Activated naive CD8-positive, alpha-beta T cell treated with anti-CD3 and anti-CD28 coated beads, Interleukin-2, amount 50 U/mL, for 24 hours (primary cell): Measurements from ENCODE around the gene VWC2.

ENCODE experiments used
- ATAC-seq: fragments of 150-1000 bp; cut with Tn5 transposase; one replicate; pipeline ENCODE4 v1.10.0; 2021
- DNase-seq: peaks from one replicate; pipeline ENCODE4 v3.0.0; 2021
- H3K27ac Mint-ChIP-seq: one replicate; pipeline ENCODE4 v1.8.0; 2021; ENCODE audit warnings: mild to moderate bottlenecking, mixed read lengths
- H3K27me3 Mint-ChIP-seq: one replicate; pipeline ENCODE4 v1.8.0; 2021; ENCODE audit warnings: mixed read lengths
- H3K36me3 Mint-ChIP-seq: one replicate; pipeline ENCODE4 v1.8.0; 2021; ENCODE audit warnings: low read depth, mixed read lengths
- H3K4me1 Mint-ChIP-seq: one replicate; pipeline ENCODE4 v1.8.0; 2021; ENCODE audit warnings: mixed read lengths
- H3K4me3 Mint-ChIP-seq: one replicate; pipeline ENCODE4 v1.8.0; 2021; ENCODE audit warnings: mild to moderate bottlenecking, moderate library complexity, mixed read lengths
- H3K9me3 Mint-ChIP-seq: one replicate; pipeline ENCODE4 v1.8.0; 2021; ENCODE audit warnings: mixed read lengths

VWC2 gene

DNA sequence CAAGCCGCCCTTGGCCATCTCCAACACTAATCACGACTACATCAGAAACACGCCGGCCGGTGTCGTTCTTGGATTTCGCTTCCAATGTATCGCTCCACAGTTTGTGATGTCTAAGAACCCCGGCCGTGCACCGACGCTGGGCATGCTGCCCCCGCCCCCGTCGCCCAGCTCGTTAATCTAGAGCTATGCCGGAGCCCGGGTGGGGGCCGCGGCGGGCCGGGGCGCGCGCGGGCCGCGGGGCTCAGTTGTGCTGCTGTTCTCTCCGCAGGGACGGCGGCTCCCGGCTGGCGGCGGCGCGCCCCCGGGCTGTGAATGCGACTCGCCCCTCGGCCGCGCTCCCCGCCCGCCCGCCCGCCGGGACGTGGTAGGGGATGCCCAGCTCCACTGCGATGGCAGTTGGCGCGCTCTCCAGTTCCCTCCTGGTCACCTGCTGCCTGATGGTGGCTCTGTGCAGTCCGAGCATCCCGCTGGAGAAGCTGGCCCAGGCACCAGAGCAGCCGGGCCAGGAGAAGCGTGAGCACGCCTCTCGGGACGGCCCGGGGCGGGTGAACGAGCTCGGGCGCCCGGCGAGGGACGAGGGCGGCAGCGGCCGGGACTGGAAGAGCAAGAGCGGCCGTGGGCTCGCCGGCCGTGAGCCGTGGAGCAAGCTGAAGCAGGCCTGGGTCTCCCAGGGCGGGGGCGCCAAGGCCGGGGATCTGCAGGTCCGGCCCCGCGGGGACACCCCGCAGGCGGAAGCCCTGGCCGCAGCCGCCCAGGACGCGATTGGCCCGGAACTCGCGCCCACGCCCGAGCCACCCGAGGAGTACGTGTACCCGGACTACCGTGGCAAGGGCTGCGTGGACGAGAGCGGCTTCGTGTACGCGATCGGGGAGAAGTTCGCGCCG lies 1.9 kb downstream of the VWC2 start:
- H3K9me3 Mint-ChIP-seq: no peaks in the 10 kb centered on the region
- ATAC-seq (no peak), DNase-seq (no peak)
- peaks cover 60% of the 10 kb centered on the region for H3K27me3 Mint-ChIP-seq
- H3K4me3 Mint-ChIP-seq: no peak overlapping the region
- peaks cover 5% of the 10 kb centered on the region for H3K4me1 Mint-ChIP-seq
- no peaks in the 10 kb centered on the region for H3K36me3 Mint-ChIP-seq
- no peak overlapping the region for H3K27ac Mint-ChIP-seq

DNA sequence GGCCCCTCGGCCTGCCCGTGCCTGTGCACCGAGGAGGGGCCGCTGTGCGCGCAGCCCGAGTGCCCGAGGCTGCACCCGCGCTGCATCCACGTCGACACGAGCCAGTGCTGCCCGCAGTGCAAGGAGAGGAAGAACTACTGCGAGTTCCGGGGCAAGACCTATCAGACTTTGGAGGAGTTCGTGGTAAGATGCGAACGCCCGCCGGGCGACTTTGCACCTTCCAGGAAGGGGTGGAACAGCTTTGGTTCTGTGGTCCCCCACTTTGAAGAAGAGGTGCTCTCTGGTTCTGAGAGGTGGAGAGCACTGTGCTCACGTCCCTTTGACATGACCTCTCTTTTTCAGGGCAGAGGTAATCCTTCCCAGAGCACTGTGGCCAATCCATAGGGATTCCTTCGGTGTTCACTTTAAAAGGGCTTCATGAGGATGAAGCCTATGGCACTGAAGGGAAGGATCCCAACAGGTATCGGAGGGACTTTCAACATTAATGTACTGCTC lies 2.6 kb downstream of the VWC2 start:
- no peak for DNase-seq
- H3K4me1 Mint-ChIP-seq: peaks cover 5% of the 10 kb centered on the region
- no peak for ATAC-seq
- H3K36me3 Mint-ChIP-seq: no peaks in the 10 kb centered on the region
- H3K9me3 Mint-ChIP-seq: no peaks in the 10 kb centered on the region
- peaks cover 56% of the 10 kb centered on the region for H3K27me3 Mint-ChIP-seq
- no peak overlapping the region for H3K27ac Mint-ChIP-seq
- no peak overlapping the region for H3K4me3 Mint-ChIP-seq

DNA sequence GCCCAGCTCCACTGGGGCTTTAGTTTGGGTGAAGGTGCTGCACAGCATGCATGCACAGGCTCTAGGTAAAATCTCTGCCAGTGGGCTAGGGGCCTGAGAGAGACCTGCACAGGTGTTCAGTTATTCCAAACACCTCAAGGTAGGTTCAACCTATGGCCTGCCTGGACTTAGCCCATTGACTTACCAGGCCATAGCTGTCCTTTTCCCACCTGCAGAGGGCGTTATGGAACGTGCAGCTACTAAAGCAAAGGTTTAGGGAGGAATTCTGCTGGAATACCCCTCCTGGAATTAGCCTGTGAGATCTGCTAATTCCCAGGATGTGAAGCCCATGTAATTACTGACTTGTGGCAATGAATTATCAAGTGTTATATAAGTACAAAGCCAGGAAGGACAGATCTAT lies 3.6 kb downstream of the VWC2 start:
- no peaks in the 10 kb centered on the region for H3K36me3 Mint-ChIP-seq
- H3K4me1 Mint-ChIP-seq: peaks cover 5% of the 10 kb centered on the region
- DNase-seq: no peak
- no peak overlapping the region for H3K27ac Mint-ChIP-seq
- no peak for ATAC-seq
- H3K4me3 Mint-ChIP-seq: no peak overlapping the region
- H3K27me3 Mint-ChIP-seq: peaks cover 48% of the 10 kb centered on the region
- no peaks in the 10 kb centered on the region for H3K9me3 Mint-ChIP-seq

DNA sequence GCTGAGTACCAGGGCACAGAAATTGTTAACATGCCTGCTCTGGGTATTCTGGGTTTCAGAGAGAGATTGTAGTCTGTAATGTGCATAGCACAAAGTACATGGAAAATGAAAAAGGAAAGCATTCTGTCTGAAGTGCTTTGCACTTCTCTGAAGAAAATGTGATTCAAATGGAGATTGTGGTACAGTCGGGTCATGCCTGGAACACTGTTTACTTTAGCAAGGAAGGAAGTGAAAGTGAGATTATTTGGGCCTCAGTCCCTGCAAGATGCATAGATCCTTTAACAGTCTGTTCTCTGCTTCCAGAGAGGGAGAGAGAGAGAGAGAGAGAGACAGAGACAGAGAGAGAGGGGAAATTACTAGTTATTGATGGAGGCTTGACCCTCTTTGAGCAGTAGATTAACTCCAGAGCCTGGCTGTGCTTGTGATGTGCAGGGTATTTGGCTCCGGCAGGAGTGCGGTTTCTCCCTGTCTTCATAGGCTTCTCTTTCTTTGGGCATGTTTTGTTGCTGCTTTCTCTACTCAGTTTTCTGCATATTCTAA lies 5.4 kb downstream of the VWC2 start:
- Mint-ChIP-seq H3K27ac (no peak overlapping the region), H3K9me3 (no peaks in the 10 kb centered on the region), H3K27me3 (peaks cover 35% of the 10 kb centered on the region), H3K4me3 (no peak overlapping the region), H3K4me1 (no peaks in the 10 kb centered on the region), H3K36me3 (no peaks in the 10 kb centered on the region)
- DNase-seq (no peak), ATAC-seq (no peak)

DNA sequence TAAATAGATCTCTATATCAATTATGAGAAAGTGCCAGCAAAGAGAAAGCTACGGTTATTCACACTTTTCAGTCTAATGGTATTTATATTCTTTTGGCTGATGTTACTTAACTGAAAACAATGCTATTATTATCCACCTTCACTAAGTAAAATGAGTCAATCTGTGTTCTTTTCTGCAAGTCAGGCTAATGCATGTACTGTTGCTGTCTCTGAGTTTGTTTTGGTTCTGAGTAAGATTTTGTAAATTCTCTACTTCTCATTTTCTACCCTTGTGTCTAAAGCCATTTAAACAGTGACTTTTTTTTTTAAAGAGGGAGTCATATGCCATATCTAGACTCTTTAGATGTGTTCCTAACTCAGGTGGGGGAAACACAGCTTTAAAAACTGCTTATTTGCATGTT lies 7.5 kb downstream of the VWC2 start:
- Mint-ChIP-seq H3K4me3 (no peak overlapping the region), H3K9me3 (no peaks in the 10 kb centered on the region), H3K27ac (no peak overlapping the region), H3K27me3 (peaks cover 31% of the 10 kb centered on the region), H3K4me1 (no peaks in the 10 kb centered on the region), H3K36me3 (no peaks in the 10 kb centered on the region)
- ATAC-seq (no peak), DNase-seq (no peak)

DNA sequence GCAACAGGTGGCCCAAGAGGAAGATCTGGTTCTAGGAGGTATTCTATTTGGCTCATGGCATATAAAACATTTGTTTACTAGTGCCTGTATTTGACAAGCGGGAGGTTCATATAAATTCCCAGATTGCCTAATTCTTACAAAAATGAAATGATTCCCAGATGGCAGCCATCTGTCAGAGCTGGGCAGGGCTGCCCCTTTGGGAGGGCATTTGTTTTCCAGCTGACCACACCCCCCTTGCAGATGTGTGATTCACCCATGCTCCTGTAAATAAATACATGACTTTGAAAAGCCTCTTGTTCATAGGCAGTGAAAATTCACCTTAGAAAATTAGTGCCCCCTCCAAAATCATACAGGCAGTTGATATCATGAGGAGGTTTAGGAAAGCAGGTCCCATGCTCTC lies 8.6 kb downstream of the VWC2 start:
- Mint-ChIP-seq H3K4me1 (no peaks in the 10 kb centered on the region), H3K4me3 (no peak overlapping the region), H3K9me3 (no peaks in the 10 kb centered on the region), H3K27ac (no peak overlapping the region), H3K36me3 (no peaks in the 10 kb centered on the region), H3K27me3 (peaks cover 22% of the 10 kb centered on the region)
- no peak for DNase-seq
- ATAC-seq: no peak

DNA sequence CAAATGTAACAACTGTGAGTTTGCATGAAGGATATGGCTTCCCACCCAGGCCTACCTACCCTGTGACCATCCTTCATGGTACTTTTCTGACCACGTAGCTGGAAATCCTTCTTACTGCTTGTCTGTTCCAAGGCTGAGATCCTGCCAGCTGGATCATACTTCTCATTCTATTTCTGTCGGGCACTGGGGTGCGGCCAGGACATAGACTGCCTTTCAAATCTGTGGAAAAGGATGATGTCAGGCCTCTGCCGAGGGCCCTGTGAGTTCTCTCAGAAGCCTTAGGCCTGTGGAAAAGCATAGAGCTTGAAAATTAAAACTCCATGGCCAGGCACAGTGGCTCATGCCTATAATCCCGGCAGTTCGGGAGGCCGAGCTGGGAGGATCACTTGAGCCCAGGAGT lies 10.0 kb downstream of the VWC2 start:
- ATAC-seq: no peak
- Mint-ChIP-seq H3K27ac (no peak overlapping the region), H3K4me3 (no peak overlapping the region), H3K27me3 (peaks cover 13% of the 10 kb centered on the region), H3K4me1 (no peaks in the 10 kb centered on the region), H3K9me3 (peaks cover 3% of the 10 kb centered on the region), H3K36me3 (no peaks in the 10 kb centered on the region)
- DNase-seq: no peak

DNA sequence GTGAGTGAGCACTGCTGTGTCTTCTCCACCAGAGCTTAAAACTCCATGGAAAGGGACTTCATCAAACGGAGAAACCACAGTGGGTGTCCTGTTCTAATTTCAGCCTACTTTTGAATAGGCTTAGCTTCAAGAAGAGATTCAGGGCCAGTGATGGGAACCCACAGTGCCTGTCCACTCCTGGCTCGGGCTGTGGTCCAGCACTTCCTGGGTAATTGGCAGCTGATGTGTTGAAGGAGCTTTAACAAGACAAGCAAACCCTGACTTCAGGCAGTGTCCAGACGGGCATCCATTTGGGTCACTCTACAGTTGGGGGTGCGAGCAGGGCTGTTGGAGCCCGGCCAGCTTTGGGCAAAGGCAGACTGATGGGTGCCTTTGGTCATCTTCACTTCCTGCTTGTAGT lies 14.5 kb downstream of the VWC2 start:
- no peak overlapping the region for H3K4me3 Mint-ChIP-seq
- H3K9me3 Mint-ChIP-seq: peaks cover 10% of the 10 kb centered on the region
- DNase-seq (no peak), ATAC-seq (no peak)
- no peaks in the 10 kb centered on the region for H3K36me3 Mint-ChIP-seq
- H3K4me1 Mint-ChIP-seq: no peaks in the 10 kb centered on the region
- H3K27me3 Mint-ChIP-seq: peaks cover 6% of the 10 kb centered on the region
- H3K27ac Mint-ChIP-seq: no peak overlapping the region

DNA sequence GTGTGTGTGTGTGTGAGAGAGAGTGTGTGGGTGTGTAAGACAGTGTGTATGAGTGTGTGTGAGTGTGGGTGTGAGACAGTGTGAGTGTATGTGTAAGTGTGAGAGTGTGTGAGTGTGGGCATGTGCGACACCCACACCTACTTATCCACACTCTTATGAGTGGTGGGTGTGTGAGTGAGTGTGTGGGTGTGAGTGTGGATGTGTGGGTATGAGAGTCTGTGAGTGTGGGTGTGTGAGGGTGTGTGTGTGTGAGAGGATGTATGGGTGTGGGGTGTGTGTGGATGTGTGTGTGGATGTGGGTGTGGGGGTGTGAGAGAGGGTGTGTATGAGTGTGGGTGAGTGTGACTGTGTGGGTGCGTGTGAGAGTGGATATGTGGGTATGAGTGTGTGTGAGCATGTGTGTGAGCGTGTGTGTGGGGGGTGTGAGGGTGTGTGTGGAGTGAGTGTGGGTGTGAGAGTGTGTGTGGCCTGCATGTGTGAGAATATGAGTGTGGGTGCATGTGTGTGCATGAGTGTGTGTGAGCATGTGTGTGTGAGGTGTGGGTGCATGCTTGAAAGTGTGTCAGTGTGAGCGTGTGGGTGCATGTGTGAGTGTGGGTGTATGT lies 15.1 kb downstream of the VWC2 start:
- Mint-ChIP-seq H3K4me3 (no peak overlapping the region), H3K27ac (no peak overlapping the region), H3K4me1 (no peaks in the 10 kb centered on the region), H3K27me3 (peaks cover 6% of the 10 kb centered on the region), H3K36me3 (no peaks in the 10 kb centered on the region), H3K9me3 (peaks cover 10% of the 10 kb centered on the region)
- ATAC-seq: no peak
- no peak for DNase-seq

DNA sequence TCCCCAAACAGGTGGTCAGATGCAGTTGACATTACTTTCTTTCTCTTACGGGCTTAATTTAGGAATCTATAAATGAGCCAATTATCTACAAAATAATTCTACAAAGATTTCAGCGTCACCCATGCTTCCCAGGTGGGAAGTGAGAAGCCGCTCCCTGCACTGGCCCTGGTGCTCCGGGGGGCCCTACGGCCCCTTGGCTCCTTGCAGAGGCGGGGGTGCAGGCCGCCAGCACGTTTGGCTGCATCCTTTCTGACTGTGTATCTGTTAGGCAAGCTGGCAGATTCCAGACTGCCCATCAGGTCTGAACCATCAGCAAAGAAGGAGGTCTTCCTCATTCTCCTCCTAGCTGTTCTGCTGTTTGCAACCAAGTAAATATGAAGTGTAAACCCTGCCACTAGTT lies 16.3 kb downstream of the VWC2 start:
- no peaks in the 10 kb centered on the region for H3K4me1 Mint-ChIP-seq
- no peak for DNase-seq

DNA sequence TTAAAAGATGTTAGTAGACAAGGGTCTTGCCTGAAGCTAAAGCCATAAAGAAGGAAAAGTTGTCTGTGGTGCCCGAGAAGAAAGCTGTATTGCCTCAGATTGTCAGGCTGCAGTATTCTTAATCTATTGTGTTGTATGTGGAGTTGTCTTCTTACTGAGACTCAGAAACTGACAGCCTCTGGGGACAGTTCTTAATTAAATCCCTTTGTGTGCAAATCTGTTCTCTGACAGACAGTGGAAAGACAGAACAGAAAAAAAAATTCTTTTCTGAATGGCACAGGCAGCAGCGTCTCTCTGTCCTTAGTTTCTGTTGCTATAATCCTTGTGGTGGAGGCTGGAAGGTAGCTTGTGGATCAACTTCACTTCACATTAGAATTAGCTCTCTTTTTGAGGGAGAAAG lies 16.8 kb downstream of the VWC2 start:
- H3K9me3 Mint-ChIP-seq: peaks cover 10% of the 10 kb centered on the region
- H3K36me3 Mint-ChIP-seq: no peaks in the 10 kb centered on the region
- no peak overlapping the region for H3K27ac Mint-ChIP-seq
- H3K4me3 Mint-ChIP-seq: no peak overlapping the region
- no peaks in the 10 kb centered on the region for H3K4me1 Mint-ChIP-seq
- ATAC-seq (no peak), DNase-seq (no peak)
- peaks cover 4% of the 10 kb centered on the region for H3K27me3 Mint-ChIP-seq

More for the DNA sequence above, 16.3 kb downstream of the VWC2 start:
- peaks cover 10% of the 10 kb centered on the region for H3K9me3 Mint-ChIP-seq
- no peak for ATAC-seq
- H3K27me3 Mint-ChIP-seq: peaks cover 4% of the 10 kb centered on the region
- H3K36me3 Mint-ChIP-seq: no peaks in the 10 kb centered on the region
- H3K27ac Mint-ChIP-seq: no peak overlapping the region
- H3K4me3 Mint-ChIP-seq: no peak overlapping the region

DNA sequence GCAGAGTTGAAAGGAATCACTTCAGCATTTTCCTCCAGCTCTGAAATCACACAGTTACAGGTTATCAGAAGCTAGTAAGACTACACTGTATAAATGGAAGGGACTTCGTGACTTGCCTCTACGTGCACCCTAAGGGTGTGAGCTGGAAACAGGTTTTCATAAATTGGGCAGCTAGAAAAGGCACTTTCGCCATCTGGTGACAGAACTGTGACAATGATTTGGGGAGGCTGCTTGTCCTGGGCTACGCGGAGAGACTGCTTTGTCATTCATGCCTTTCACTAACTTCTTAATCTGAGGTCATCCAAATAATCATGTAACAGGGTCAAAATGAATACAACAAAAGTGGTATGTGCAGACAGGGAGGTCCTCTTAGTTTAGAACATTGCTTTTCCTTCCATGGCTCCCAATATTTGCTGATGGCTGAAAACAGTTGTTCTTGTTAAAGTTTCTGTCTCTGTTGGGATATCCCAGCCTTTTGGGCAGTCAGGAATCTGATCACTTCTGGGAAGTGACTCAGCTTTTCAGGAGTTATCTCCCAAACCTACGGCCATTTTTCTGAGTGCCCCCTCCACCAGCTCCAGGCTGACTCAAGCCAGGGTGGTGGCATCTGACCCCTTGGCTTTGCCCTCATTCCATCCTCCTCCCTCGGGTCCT lies 17.8 kb downstream of the VWC2 start:
- no peak overlapping the region for H3K27ac Mint-ChIP-seq
- no peak for DNase-seq
- ATAC-seq: no peak
- H3K27me3 Mint-ChIP-seq: peaks cover 4% of the 10 kb centered on the region
- no peaks in the 10 kb centered on the region for H3K36me3 Mint-ChIP-seq
- H3K9me3 Mint-ChIP-seq: peaks cover 10% of the 10 kb centered on the region
- no peak overlapping the region for H3K4me3 Mint-ChIP-seq
- H3K4me1 Mint-ChIP-seq: no peaks in the 10 kb centered on the region

DNA sequence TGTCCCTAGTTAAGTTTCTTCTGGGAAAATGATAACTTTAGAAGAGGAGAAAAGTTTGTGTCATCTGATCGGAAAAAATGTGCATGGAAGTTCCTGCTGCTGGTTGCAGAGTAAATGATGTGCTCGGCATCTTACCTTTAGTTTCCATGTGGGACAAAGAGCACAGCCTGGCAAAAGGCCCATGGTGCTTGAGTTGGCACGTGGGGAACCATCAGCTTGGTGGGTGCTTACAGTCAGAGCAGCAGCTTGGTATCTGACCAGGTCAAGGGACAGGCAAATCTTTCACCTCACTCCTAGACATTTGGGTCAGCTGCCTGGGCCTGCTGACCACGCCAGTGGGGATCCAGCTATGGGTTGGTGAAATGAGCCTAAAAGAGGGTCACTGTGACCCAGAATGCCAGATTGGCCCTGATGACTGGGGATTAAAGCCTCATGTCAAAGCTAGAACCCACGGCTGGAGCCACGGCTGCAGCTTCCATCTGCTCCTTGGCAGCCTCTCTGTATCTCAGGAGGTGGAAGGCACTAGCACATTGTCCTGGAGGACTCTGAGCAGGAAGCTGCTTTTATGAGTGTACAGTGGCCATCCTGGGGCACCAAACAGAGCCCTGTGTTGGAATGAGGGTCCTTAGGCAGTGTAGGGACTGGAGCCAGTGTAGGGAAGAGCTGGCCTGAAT lies 24.7 kb downstream of the VWC2 start:
- no peaks in the 10 kb centered on the region for H3K4me1 Mint-ChIP-seq
- H3K27me3 Mint-ChIP-seq: no peaks in the 10 kb centered on the region
- no peak overlapping the region for H3K4me3 Mint-ChIP-seq
- no peak overlapping the region for H3K27ac Mint-ChIP-seq
- DNase-seq (no peak), ATAC-seq (no peak)
- H3K9me3 Mint-ChIP-seq: no peaks in the 10 kb centered on the region
- H3K36me3 Mint-ChIP-seq: no peaks in the 10 kb centered on the region

DNA sequence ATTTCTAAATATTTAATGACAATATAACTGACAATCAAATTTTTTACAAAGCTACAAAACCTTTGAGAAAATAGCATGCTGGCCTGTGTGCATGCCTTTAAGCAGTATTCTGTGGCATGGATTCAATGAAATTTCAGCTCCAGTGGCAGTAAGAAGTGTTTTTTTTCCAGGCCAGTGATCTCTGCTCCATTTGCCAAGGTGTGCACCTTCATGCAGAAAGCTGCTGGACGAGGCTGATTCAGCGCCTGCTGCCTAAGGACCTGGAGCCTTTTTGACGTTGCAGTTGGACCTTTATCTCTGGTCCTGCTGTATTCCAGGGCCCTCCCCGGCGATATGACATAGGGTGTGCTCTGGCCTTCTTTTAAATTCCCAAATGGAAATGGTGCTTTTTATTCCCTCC lies 26.6 kb downstream of the VWC2 start:
- Mint-ChIP-seq H3K27me3 (no peaks in the 10 kb centered on the region), H3K4me1 (no peaks in the 10 kb centered on the region), H3K9me3 (no peaks in the 10 kb centered on the region), H3K27ac (no peak overlapping the region), H3K36me3 (no peaks in the 10 kb centered on the region), H3K4me3 (no peak overlapping the region)
- no peak for DNase-seq
- no peak for ATAC-seq
